Measurements from ENCODE around the gene RSRC1. TPM values are rescaled to one million over a fixed set of nuclear protein-coding genes. Genes with fewer than 3 reads are reported as not detected.
"Not testable (repeated sequence)": the region's sequence is repeated elsewhere in the genome, so short reads cannot be mapped to it uniquely, and the experiment has no call there.

The RSRC1 gene
- total and polyA plus RNA-seq, 9 donors: 20.6 to 41.2 (median 22.2) TPM

- Histone ChIP-seq H3K4me3 (ENCODE audit: low read length) (no peak overlapping the region), H3K27me3 (ENCODE audit: control insufficient read depth, insufficient read depth, low read length) (no peaks in the 10 kb centered on the region), H3K36me3 (ENCODE audit: control insufficient read depth, insufficient read depth, low read length) (no peaks in the 10 kb centered on the region), H3K4me1 (ENCODE audit: control insufficient read depth, insufficient read depth, low read length) (no peaks in the 10 kb centered on the region), H3K9me3 (replicated peaks; ENCODE audit: control insufficient read depth, low read depth, low read length) (no peaks in the 10 kb centered on the region), H3K27ac (ENCODE audit: low read length) (no peak overlapping the region)
- no peak for DNase-seq
- WGBS (ENCODE audit: insufficient coverage): 93% methylated on average over 3 of the region's 3 CpGs
Measured at GRCh38 chr3:158217992-158218391, 108.1 kb downstream of the RSRC1 start.

- DNase-seq: no peak
- H3K9me3 ChIP-seq (replicated peaks; ENCODE audit: control insufficient read depth, low read depth, low read length): no peaks in the 10 kb centered on the region
- no peaks in the 10 kb centered on the region for H3K27me3 ChIP-seq (ENCODE audit: control insufficient read depth, insufficient read depth, low read length)
- H3K27ac ChIP-seq (ENCODE audit: low read length): no peak overlapping the region
- H3K36me3 ChIP-seq (ENCODE audit: control insufficient read depth, insufficient read depth, low read length): no peaks in the 10 kb centered on the region
- no peak overlapping the region for H3K4me3 ChIP-seq (ENCODE audit: low read length)
- H3K4me1 ChIP-seq (ENCODE audit: control insufficient read depth, insufficient read depth, low read length): no peaks in the 10 kb centered on the region
Measured at GRCh38 chr3:158220575-158220974, 110.7 kb downstream of the RSRC1 start.

DNA sequence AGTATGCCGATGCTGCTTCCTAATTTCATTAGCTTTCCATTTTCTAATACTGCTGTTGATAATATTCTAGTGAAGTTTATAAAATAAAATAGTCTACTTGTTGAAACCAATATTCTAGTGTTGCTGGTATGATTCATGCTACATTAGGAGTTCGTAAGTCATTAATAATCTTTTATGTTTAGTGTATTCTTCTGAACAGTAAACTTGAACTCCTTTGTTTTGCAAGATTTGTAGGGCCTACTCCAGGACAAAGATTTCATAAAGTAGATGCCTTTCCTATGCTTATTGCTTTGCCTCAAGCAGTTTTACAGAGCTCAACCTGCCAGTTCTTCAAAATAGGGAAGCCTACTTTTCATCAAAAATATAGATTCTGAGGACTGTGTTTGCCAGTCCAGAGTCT, 111.5 kb downstream of the RSRC1 start:
- H3K9me3 ChIP-seq (replicated peaks; ENCODE audit: control insufficient read depth, low read depth, low read length): no peaks in the 10 kb centered on the region
- no CpG with 5 or more reads among the region's 2 CpGs for WGBS (ENCODE audit: insufficient coverage)
- no peak overlapping the region for H3K4me3 ChIP-seq (ENCODE audit: low read length)
- H3K4me1 ChIP-seq (ENCODE audit: control insufficient read depth, insufficient read depth, low read length): no peaks in the 10 kb centered on the region
- DNase-seq: no peak
- no peaks in the 10 kb centered on the region for H3K27me3 ChIP-seq (ENCODE audit: control insufficient read depth, insufficient read depth, low read length)
- H3K36me3 ChIP-seq (ENCODE audit: control insufficient read depth, insufficient read depth, low read length): no peaks in the 10 kb centered on the region
- no peak overlapping the region for H3K27ac ChIP-seq (ENCODE audit: low read length)

DNA sequence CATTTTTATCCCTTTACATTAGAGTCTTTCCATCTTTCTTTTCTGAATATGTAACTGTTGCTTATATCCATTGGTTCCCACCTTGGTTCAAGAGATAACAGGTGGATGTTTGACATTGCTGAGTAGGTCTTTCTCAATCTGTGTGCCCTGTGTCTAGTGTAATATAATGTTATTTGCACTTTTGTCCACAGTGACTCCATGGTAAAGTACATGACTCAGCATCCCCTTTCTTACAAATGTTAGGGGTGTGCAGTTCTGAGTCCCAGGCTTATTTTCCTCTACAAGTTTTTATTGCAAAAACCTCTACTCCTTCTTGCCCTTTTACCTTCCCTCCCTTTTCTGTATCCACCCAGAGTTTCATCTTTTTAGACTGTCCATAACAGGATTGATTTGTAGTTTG, 116.5 kb downstream of the RSRC1 start:
- Histone ChIP-seq H3K9me3 (replicated peaks; ENCODE audit: control insufficient read depth, low read depth, low read length) (no peaks in the 10 kb centered on the region), H3K4me3 (ENCODE audit: low read length) (no peak overlapping the region), H3K27me3 (ENCODE audit: control insufficient read depth, insufficient read depth, low read length) (no peaks in the 10 kb centered on the region), H3K27ac (ENCODE audit: low read length) (no peak overlapping the region), H3K36me3 (ENCODE audit: control insufficient read depth, insufficient read depth, low read length) (no peaks in the 10 kb centered on the region), H3K4me1 (ENCODE audit: control insufficient read depth, insufficient read depth, low read length) (no peaks in the 10 kb centered on the region)
- no peak for DNase-seq

- not testable (repeated sequence) for H3K4me1 ChIP-seq (ENCODE audit: control insufficient read depth, insufficient read depth, low read length); H3K27me3 ChIP-seq (ENCODE audit: control insufficient read depth, insufficient read depth, low read length)
- no CpG with 5 or more reads among the region's 10 CpGs for WGBS (ENCODE audit: insufficient coverage)
Measured at GRCh38 chr3:158228942-158229341, 119.1 kb downstream of the RSRC1 start.

GRCh38 chr3:158233791-158234190, 123.9 kb downstream of the RSRC1 start:
- no peak for DNase-seq
- Histone ChIP-seq H3K9me3 (replicated peaks; ENCODE audit: control insufficient read depth, low read depth, low read length) (no peaks in the 10 kb centered on the region), H3K27me3 (ENCODE audit: control insufficient read depth, insufficient read depth, low read length) (no peaks in the 10 kb centered on the region), H3K4me1 (ENCODE audit: control insufficient read depth, insufficient read depth, low read length) (no peaks in the 10 kb centered on the region), H3K4me3 (ENCODE audit: low read length) (no peak overlapping the region), H3K27ac (ENCODE audit: low read length) (no peak overlapping the region), H3K36me3 (ENCODE audit: control insufficient read depth, insufficient read depth, low read length) (no peaks in the 10 kb centered on the region)
- WGBS (ENCODE audit: insufficient coverage): no CpG with 5 or more reads among the region's 1 CpG

More at GRCh38 chr3:158228942-158229341, 119.1 kb downstream of the RSRC1 start:
- H3K36me3 ChIP-seq (ENCODE audit: control insufficient read depth, insufficient read depth, low read length); DNase-seq; H3K9me3 ChIP-seq (replicated peaks; ENCODE audit: control insufficient read depth, low read depth, low read length); H3K4me3 ChIP-seq (ENCODE audit: low read length); H3K27ac ChIP-seq (ENCODE audit: low read length): not testable (repeated sequence)

DNA sequence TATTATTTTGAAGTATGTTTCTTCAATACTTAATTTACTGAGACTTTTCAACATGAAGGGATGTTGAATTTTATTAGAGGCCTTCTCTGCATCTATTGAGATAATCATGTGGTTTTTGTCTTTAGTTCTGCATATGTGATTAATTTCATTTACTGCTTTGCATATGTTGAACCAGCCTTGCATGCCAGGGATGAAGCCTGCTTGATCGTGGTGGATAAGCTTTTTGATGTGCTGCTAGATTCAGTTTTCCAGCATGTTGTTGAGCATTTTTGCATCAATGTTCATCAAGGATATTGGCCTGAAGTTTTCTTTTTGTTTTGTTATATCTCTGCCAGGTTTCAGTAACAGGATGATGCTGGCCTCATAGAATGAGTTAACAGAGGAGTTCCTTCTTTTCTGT, 134.4 kb downstream of the RSRC1 start:
- H3K4me1 ChIP-seq (ENCODE audit: control insufficient read depth, insufficient read depth, low read length): no peaks in the 10 kb centered on the region
- H3K27me3 ChIP-seq (ENCODE audit: control insufficient read depth, insufficient read depth, low read length): no peaks in the 10 kb centered on the region
- no peak overlapping the region for H3K27ac ChIP-seq (ENCODE audit: low read length)
- H3K4me3 ChIP-seq (ENCODE audit: low read length): no peak overlapping the region
- peaks cover 5% of the 10 kb centered on the region for H3K9me3 ChIP-seq (replicated peaks; ENCODE audit: control insufficient read depth, low read depth, low read length)
- no peak for DNase-seq
- WGBS (ENCODE audit: insufficient coverage): 100% methylated on average over 1 of the region's 1 CpG
- H3K36me3 ChIP-seq (ENCODE audit: control insufficient read depth, insufficient read depth, low read length): no peaks in the 10 kb centered on the region

- H3K4me3 ChIP-seq (ENCODE audit: low read length): no peak overlapping the region
- no CpG with 5 or more reads among the region's 3 CpGs for WGBS (ENCODE audit: insufficient coverage)
- H3K27ac ChIP-seq (ENCODE audit: low read length): no peak overlapping the region
- no peaks in the 10 kb centered on the region for H3K4me1 ChIP-seq (ENCODE audit: control insufficient read depth, insufficient read depth, low read length)
- H3K27me3 ChIP-seq (ENCODE audit: control insufficient read depth, insufficient read depth, low read length): no peaks in the 10 kb centered on the region
- no peak for DNase-seq
- H3K36me3 ChIP-seq (ENCODE audit: control insufficient read depth, insufficient read depth, low read length): no peaks in the 10 kb centered on the region
- H3K9me3 ChIP-seq (replicated peaks; ENCODE audit: control insufficient read depth, low read depth, low read length): peaks cover 2% of the 10 kb centered on the region
Measured at GRCh38 chr3:158247288-158247687, 137.4 kb downstream of the RSRC1 start.

DNA sequence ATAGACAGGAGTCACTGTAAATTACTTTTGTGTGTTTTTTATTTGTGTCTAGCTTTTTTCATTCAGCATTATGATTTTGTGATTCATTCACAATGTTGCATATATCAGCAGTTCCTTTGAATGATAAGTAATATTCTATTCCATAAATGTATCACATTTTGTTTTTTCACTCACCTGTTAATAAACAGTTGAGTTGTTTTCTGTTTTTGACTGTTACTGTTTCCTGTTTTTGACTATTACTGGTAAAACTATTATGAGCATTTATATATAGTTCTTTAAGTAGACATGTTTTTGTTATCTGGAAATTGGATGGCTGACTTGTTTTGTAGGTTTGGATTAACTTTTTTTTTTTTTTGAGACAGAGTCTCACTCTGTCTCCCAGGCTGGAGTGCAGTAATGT, 138.4 kb downstream of the RSRC1 start:
- Histone ChIP-seq H3K27ac (ENCODE audit: low read length) (no peak overlapping the region), H3K4me3 (ENCODE audit: low read length) (no peak overlapping the region), H3K9me3 (replicated peaks; ENCODE audit: control insufficient read depth, low read depth, low read length) (peaks cover 2% of the 10 kb centered on the region), H3K4me1 (ENCODE audit: control insufficient read depth, insufficient read depth, low read length) (no peaks in the 10 kb centered on the region), H3K36me3 (ENCODE audit: control insufficient read depth, insufficient read depth, low read length) (no peaks in the 10 kb centered on the region), H3K27me3 (ENCODE audit: control insufficient read depth, insufficient read depth, low read length) (no peaks in the 10 kb centered on the region)
- no peak for DNase-seq

DNA sequence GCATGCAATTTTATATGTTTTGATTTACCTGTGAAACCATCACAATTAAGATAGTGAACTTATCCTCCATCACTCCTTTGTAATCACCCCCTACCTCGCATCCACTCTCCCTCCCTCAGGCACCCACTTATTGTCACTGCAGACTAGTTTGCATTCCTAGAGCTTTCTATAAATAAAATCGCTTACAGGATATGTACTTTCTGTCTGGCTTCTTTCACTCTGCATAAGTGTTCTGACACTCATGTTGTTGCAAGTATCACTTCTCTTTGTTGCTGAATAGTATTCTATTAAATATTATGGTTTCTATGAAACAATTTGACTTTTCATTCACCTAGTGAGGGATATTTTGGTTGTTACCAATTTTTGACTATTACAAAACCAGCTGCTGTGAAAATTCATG, 139.3 kb downstream of the RSRC1 start:
- H3K36me3 ChIP-seq (ENCODE audit: control insufficient read depth, insufficient read depth, low read length): no peaks in the 10 kb centered on the region
- no peak for DNase-seq
- no peaks in the 10 kb centered on the region for H3K4me1 ChIP-seq (ENCODE audit: control insufficient read depth, insufficient read depth, low read length)
- no peak overlapping the region for H3K4me3 ChIP-seq (ENCODE audit: low read length)
- no peak overlapping the region for H3K27ac ChIP-seq (ENCODE audit: low read length)
- no peaks in the 10 kb centered on the region for H3K27me3 ChIP-seq (ENCODE audit: control insufficient read depth, insufficient read depth, low read length)
- WGBS (ENCODE audit: insufficient coverage): 82% methylated on average over 1 of the region's 2 CpGs
- no peaks in the 10 kb centered on the region for H3K9me3 ChIP-seq (replicated peaks; ENCODE audit: control insufficient read depth, low read depth, low read length)

DNA sequence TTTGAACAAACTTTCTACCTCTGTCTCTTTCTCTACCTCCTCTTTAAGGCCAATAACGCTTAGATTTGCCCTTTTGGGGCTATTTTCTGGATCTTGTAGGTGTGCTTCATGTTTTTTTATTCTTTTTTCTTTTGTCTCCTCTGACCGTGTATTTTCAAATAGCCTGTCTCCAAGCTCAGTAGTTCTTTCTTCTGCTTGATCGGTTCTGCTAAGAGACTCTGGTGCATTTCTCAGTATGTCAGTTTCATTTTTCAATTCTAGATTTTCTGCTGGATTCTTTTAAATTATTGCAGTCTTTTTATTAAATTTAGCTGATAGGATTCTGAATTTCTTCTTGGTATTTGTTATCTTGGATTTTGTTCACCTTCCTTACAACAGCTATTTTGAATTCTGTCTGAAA, 148.7 kb downstream of the RSRC1 start:
- Histone ChIP-seq H3K9me3 (replicated peaks; ENCODE audit: control insufficient read depth, low read depth, low read length) (peaks cover 4% of the 10 kb centered on the region), H3K27me3 (ENCODE audit: control insufficient read depth, insufficient read depth, low read length) (no peaks in the 10 kb centered on the region), H3K4me3 (ENCODE audit: low read length) (no peak overlapping the region), H3K36me3 (ENCODE audit: control insufficient read depth, insufficient read depth, low read length) (no peaks in the 10 kb centered on the region), H3K27ac (ENCODE audit: low read length) (no peak overlapping the region), H3K4me1 (ENCODE audit: control insufficient read depth, insufficient read depth, low read length) (no peaks in the 10 kb centered on the region)
- no peak for DNase-seq
- whole genome bisulfite sequencing (ENCODE audit: insufficient coverage): no CpG with 5 or more reads among the region's 3 CpGs

Data from muscle of leg (tissue), 11 donors.